KMS-11 (cell line): Measurements from ENCODE around the gene SLC30A1.

ENCODE experiments used
- H2AFZ ChIP-seq: fragments of 200-600 bp; sonication (generic); 2 replicates; pipeline ENCODE4 v1.6.1; 2016; ENCODE audit warnings: antibody characterized with exemption, mixed run types, low read depth
- H3K27ac ChIP-seq: fragments of 200-600 bp; sonication (generic); 2 replicates; pipeline ENCODE4 v1.6.1; 2016; ENCODE audit warnings: mild to moderate bottlenecking, mixed run types
- H3K27me3 ChIP-seq: fragments of 200-600 bp; sonication (generic); 2 replicates; pipeline ENCODE4 v1.6.1; 2017; ENCODE audit warnings: mild to moderate bottlenecking, low read depth, mixed run types, moderate library complexity; ENCODE audit not compliant: insufficient read depth
- H3K36me3 ChIP-seq: fragments of 200-600 bp; sonication (generic); 2 replicates; pipeline ENCODE4 v1.6.1; 2017; ENCODE audit warnings: mild to moderate bottlenecking, mixed run types; ENCODE audit not compliant: insufficient read depth
- H3K4me1 ChIP-seq: fragments of 200-600 bp; sonication (generic); 2 replicates; pipeline ENCODE4 v1.6.1; 2016; ENCODE audit warnings: mild to moderate bottlenecking, low read depth, mixed run types; ENCODE audit not compliant: poor library complexity, severe bottlenecking
- H3K4me2 ChIP-seq: fragments of 200-600 bp; sonication (generic); 2 replicates; pipeline ENCODE4 v1.7.0; 2016; ENCODE audit warnings: mild to moderate bottlenecking, mixed run types
- H3K4me3 ChIP-seq: fragments of 200-600 bp; sonication (generic); IDR thresholded peaks from 2 replicates; pipeline ENCODE4 v1.6.1; 2017; ENCODE audit warnings: low read depth, low read length, mixed read lengths; ENCODE audit not compliant: insufficient read depth
- H3K79me2 ChIP-seq: fragments of 200-600 bp; sonication (generic); 2 replicates; pipeline ENCODE4 v1.6.1; 2016; ENCODE audit warnings: low read depth, mixed run types; ENCODE audit not compliant: insufficient read depth
- H3K9ac ChIP-seq: fragments of 200-600 bp; sonication (generic); 2 replicates; pipeline ENCODE4 v1.6.1; 2016; ENCODE audit warnings: mild to moderate bottlenecking, mixed run types
- H4K20me1 ChIP-seq: fragments of 200-600 bp; sonication (generic); 2 replicates; pipeline ENCODE4 v1.6.1; 2016; ENCODE audit warnings: mild to moderate bottlenecking, mixed run types; ENCODE audit not compliant: insufficient read depth
- CTCF ChIP-seq: fragments of 200-600 bp; sonication (generic); conservative IDR thresholded peaks from 2 replicates; pipeline ENCODE4 v1.6.1; 2017; ENCODE audit warnings: low read depth, mild to moderate bottlenecking, antibody characterized with exemption, low read length, moderate library complexity, mixed read lengths

SLC30A1 gene

DNA sequence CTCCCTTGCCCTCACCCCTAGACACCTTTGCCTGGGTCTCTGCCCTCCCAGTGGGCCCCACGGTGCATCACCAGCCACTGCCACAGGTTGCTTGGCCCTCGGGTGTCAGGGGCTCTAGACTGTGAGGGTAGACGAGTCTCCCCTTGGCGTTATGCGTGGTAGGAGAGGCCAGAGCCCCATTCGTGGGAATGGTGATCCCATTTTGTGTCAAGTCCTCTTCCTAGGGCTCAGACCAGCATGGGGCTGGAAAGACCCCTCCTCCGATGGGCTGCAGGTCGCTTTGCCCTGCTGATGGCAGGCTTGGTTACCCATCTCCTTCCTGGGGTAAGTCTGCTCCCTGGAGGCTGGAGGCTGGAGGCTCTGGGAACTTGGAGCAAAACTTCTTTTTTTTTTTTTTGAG is 42.4 kb downstream of the SLC30A1 start:
- H3K9ac ChIP-seq, result no peak overlapping the region
- H3K36me3 ChIP-seq, result no peaks in the 10 kb centered on the region
- H4K20me1 ChIP-seq, result no peaks in the 10 kb centered on the region
- no peak for TF ChIP-seq CTCF
- H3K4me1 ChIP-seq, result no peaks in the 10 kb centered on the region
- H3K4me3 ChIP-seq, result no peak overlapping the region
- H3K27ac ChIP-seq, result no peak overlapping the region
- no peaks in the 10 kb centered on the region for H3K27me3 ChIP-seq
- no peaks in the 10 kb centered on the region for H3K79me2 ChIP-seq
- H2AFZ ChIP-seq, result no peak overlapping the region
- H3K4me2 ChIP-seq, result no peak overlapping the region

- no peak for TF ChIP-seq CTCF
- Histone ChIP-seq H3K9ac (no peak overlapping the region), H3K4me2 (no peak overlapping the region), H3K27me3 (no peaks in the 10 kb centered on the region), H4K20me1 (no peaks in the 10 kb centered on the region), H3K4me1 (no peaks in the 10 kb centered on the region), H3K27ac (no peak overlapping the region), H3K79me2 (no peaks in the 10 kb centered on the region), H3K36me3 (no peaks in the 10 kb centered on the region), H3K4me3 (no peak overlapping the region), H2AFZ (no peak overlapping the region)
These were observed 43.6 kb downstream of the SLC30A1 start for GRCh38 chr1:211535346-211535745.

DNA sequence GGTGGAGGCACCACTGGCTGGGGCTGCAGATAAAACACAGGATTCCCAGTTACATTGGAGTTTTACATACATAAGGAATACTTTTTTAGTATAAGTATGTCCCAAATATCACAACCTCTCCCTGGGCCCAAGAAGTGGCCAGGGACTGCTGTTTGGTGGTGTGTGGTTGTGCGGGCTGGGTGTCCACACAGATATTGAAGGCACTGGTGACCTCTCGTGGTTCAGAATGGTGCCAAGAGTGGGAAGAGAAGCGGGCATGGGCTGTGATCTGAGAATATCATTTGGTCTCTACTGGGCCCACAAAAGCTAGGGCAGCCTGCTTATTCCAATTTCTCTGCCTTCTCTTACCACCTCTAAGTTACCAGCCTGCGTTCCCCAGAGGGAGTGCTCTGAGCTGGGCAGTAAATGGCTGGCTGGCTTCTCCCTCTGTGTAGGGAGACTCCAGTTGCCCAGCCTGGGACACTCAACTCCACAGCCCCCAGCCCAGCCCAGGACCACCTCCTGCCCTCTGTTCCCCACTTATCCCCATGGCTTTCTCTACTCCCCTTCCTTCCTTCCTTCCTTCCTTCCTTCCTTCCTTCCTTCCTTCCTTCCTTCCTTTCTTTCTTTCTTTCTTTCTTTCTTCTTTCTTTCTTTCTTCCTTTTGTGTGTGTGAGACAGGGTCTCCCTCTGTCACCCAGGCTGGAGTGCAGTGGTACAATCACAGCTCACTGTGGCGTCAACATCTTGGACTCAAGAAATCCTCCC is 44.2 kb downstream of the SLC30A1 start:
- Histone ChIP-seq H3K4me1 (no peaks in the 10 kb centered on the region), H3K36me3 (no peaks in the 10 kb centered on the region), H2AFZ (no peak overlapping the region), H3K4me2 (no peak overlapping the region), H3K27ac (no peak overlapping the region), H4K20me1 (no peaks in the 10 kb centered on the region), H3K79me2 (no peaks in the 10 kb centered on the region), H3K4me3 (no peak overlapping the region), H3K9ac (no peak overlapping the region), H3K27me3 (no peaks in the 10 kb centered on the region)
- no peak for TF ChIP-seq CTCF

- peaks cover 13% of the 10 kb centered on the region for H3K4me1 ChIP-seq
- no peaks in the 10 kb centered on the region for H4K20me1 ChIP-seq
- no peaks in the 10 kb centered on the region for H3K36me3 ChIP-seq
- no peaks in the 10 kb centered on the region for H3K79me2 ChIP-seq
- H3K9ac ChIP-seq, result no peak overlapping the region
- no peaks in the 10 kb centered on the region for H3K27me3 ChIP-seq
- H3K4me2 ChIP-seq, result no peak overlapping the region
- no peak for TF ChIP-seq CTCF
- H3K4me3 ChIP-seq, result no peak overlapping the region
- H2AFZ ChIP-seq, result no peak overlapping the region
- H3K27ac ChIP-seq, result no peak overlapping the region
These were observed 46.9 kb downstream of the SLC30A1 start for GRCh38 chr1:211532088-211532444.
